IPS DF 4.7 (cell line): ENCODE results near the gene CPSF6.
"Not testable (repeated sequence)": the region's sequence is repeated elsewhere in the genome, so short reads cannot be mapped to it uniquely, and the experiment has no call there.

ENCODE experiments used
- DNase-seq: peaks from one replicate; pipeline ENCODE4 v3.0.0-alpha.2; 2013; ENCODE audit warnings: low spot score; ENCODE audit errors: extremely low read depth

CPSF6 gene

GRCh38 chr12:69239352-69239921, at the start of gene CPSF6:
TSS of gene CPSF6 (plus strand) at chr12:69239569. CDS start at chr12:69239647, 78 bp downstream.
- DNase-seq = peak; percentile 56

- DNase-seq = peak; percentile 16
Observed at GRCh38 chr12:69196302-69197288, 42.8 kb upstream of the CPSF6 start.

- not testable (repeated sequence) for DNase-seq
Observed at GRCh38 chr12:69199976-69200375, 39.4 kb upstream of the CPSF6 start.

GRCh38 chr12:69204191-69204590, 35.2 kb upstream of the CPSF6 start:
- DNase-seq = no peak

GRCh38 chr12:69210661-69211060, 28.7 kb upstream of the CPSF6 start:
- no peak for DNase-seq

GRCh38 chr12:69211160-69211559, 28.2 kb upstream of the CPSF6 start:
- DNase-seq = no peak

GRCh38 chr12:69214169-69214568, 25.2 kb upstream of the CPSF6 start:
- DNase-seq = no peak

- DNase-seq = no peak
Observed at GRCh38 chr12:69225251-69225910, 14.0 kb upstream of the CPSF6 start.

- no peak for DNase-seq
Observed at GRCh38 chr12:69231479-69231878, 7.9 kb upstream of the CPSF6 start.

GRCh38 chr12:69238589-69239351, 599 bp upstream of the CPSF6 start:
- no peak for DNase-seq

- DNase-seq = no peak
Observed at GRCh38 chr12:69239922-69240630, 707 bp downstream of the CPSF6 start.

GRCh38 chr12:69240631-69240995, 1.2 kb downstream of the CPSF6 start:
- DNase-seq = no peak

GRCh38 chr12:69241438-69242092, 2.2 kb downstream of the CPSF6 start:
- DNase-seq = no peak

- DNase-seq = no peak
Observed at GRCh38 chr12:69243099-69244084, 4.0 kb downstream of the CPSF6 start.

GRCh38 chr12:69247268-69248018, 8.1 kb downstream of the CPSF6 start:
- no peak for DNase-seq

GRCh38 chr12:69252033-69252432, 12.7 kb downstream of the CPSF6 start:
- no peak for DNase-seq

GRCh38 chr12:69254046-69254445, 14.7 kb downstream of the CPSF6 start:
- DNase-seq = no peak

GRCh38 chr12:69254862-69255261, 15.5 kb downstream of the CPSF6 start:
- no peak for DNase-seq
